ENCODE data around the gene CDH4.
"Not testable (repeated sequence)": the region's sequence is repeated elsewhere in the genome, so short reads cannot be mapped to it uniquely, and the experiment has no call there.

CDH4 gene

DNA sequence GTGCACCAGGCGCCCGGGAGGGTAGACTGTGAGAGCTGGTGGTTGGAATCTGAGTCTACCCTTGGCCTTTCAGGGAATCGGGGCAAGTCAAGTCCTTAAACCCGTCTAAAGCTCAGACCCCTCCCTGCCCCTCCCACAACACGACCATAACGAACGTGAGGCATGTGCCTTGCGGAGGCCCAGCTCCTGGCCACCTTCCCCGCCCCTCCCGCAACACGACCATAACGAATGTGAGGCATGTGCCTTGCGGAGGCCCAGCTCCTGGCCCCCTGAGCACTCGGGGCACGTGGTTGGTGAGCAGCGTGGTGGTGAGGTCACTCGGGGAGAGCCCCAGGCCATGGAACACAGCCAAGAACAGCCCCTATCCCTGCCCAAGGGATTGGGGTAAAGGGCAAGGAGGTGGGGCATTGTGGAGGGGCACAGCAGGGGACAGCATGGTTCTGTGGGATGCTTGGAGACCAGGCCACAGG is 681.5 kb downstream of the CDH4 start:
- DNase-seq, result no peak

DNA sequence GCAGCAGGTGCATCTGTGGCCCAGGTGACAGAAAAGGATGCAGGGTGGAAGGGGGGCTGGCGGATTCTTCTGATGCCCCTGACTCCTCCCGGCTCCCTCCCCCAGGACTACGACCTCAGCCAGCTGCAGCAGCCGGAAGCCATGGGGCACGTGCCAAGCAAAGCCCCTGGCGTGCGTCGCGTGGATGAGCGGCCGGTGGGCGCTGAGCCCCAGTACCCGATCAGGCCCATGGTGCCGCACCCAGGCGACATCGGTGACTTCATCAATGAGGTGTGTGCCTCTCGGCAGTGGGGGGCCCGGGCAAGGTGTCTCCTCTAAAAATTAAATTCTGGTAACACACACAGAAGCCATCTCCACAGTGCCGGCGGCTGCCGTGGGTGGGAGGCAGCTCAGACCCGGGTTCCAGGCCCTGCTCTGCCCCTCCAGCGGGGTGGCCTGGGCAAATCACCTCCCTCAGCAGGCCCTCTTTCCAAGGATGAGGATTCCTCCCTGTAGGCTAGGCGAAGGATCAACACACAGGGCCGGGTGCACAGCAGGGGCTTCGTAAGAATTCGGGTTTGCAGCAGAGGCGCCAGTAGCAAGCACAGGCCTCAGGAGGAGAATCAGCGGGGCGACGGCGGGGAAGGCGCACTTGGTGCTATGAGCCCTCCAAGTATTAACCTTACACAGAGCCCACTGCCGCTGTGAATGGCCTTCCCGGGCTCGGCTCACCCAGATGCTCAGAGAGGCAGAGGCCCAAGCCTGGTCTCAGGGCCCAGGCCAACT is 682.1 kb downstream of the CDH4 start:
- no peak for DNase-seq

DNA sequence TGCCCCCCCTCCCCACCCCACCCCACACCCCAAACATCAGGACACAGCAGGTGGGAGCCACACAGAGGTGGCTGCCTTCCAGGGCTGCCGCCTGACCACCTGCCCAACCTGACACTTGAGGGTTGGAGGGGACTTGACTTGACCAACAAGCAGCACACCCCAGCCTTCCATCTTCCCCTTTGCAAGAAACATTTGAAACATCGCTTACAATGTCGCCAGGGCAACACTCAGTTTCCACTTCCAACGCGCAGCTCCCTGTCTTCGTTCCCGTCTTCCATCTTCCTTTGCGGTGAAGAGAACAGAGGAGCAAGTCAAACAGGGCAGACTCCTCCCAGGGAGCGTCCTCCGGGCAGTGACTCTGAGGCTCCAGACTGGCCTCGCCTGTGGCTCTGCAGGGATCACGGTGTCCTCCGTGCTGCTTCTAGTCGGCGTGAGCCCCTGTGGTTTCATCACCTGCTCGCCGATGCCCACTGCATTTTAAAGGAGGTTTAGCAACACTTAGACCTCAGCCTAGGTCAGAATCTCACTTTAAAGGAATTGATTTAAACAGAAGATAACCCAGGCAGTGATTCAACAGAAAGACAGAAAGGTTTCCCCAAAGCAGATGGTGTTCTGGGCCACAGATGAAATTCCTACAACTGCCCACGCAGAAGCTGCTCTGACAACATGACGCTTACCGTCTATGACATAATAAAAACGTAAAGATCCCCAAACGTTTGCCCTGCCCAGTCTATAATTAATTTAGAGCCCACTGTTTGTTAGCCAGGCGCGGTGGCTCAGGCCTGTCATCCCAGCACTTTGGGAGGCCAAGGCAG is 682.9 kb downstream of the CDH4 start:
- no peak for DNase-seq

DNA sequence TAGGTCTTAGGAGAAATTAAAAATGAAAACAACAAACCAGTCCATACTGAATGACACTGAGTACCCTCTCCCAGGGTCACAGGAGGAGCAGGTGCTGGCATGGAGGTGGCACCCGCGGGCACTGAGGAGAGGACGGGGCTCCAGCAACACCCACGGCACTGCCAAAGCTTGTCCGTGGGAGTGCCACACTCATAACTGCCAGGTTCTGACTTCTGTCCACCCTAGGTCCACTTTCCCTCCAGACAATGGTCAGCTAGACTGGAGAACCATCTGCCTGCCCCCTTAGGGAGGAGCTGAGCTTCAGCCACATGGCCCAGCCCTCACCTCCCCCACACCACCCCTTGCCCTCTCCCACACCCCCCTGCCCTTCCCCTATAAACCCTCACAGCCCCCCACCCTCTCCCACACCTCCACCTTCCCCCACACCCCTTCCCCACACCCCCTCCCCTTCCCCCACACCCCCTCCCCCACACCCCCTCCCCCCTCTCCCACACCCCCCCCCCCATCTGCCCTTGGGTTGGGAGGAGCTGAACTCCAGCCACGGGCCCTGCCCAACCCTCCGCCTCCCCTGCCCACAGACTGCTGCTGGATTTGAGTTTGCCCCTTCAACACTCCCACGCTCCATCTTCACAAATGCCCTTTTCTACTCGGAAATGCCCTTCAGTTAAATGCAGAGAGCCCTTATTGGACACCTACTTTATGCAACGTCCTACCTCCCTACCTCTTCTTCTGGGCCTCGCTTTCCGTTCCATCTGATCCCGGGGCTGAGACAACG is 684.1 kb downstream of the CDH4 start:
- DNase-seq, result no peak

DNA sequence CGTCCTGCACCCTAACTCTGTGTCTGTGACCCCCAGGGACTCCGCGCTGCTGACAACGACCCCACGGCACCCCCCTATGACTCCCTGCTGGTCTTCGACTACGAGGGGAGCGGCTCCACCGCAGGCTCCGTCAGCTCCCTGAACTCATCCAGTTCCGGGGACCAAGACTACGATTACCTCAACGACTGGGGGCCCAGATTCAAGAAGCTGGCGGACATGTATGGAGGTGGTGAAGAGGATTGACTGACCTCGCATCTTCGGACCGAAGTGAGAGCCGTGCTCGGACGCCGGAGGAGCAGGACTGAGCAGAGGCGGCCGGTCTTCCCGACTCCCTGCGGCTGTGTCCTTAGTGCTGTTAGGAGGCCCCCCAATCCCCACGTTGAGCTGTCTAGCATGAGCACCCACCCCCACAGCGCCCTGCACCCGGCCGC is 684.7 kb downstream of the CDH4 start:
- DNase-seq, result no peak

DNA sequence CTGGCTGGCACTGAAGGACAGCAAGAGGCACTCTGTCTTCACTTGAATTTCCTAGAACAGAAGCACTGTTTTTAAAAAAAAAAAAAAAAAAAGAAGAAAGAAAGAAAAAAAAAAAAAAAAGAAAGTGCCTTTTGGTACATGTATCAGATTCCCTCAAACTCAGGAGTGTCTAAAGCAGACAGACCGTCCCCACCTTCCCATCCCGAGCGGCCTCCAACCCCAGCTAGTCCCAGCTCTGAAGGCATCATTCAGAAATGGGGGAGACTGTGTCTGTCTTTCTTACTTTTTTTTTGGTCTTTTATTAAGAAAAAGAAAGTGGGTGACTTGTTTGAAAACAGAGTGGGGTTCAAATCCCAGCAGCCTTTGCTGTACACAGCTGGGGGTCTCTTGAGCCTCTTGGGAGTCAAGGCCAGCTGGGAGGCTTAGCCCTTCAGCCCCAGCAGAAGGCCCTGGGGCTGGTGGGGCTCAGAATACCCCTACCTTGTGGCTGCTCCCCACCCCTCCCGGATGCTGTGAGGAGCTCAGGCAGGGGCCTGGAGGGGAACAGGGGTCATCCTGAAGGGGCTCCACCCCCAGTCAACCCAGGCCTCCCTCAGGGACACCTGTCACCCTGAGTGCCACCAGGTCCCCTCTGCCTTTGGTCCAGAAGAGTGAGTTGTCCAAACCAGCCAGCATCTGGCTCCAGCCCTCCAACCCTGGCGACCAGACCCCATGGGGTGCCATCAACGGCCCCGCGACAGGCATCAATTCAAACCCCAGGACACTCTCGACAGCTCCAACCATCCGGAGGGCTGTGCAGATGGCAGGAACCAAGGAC is 685.3 kb downstream of the CDH4 start:
- no peak for DNase-seq

DNA sequence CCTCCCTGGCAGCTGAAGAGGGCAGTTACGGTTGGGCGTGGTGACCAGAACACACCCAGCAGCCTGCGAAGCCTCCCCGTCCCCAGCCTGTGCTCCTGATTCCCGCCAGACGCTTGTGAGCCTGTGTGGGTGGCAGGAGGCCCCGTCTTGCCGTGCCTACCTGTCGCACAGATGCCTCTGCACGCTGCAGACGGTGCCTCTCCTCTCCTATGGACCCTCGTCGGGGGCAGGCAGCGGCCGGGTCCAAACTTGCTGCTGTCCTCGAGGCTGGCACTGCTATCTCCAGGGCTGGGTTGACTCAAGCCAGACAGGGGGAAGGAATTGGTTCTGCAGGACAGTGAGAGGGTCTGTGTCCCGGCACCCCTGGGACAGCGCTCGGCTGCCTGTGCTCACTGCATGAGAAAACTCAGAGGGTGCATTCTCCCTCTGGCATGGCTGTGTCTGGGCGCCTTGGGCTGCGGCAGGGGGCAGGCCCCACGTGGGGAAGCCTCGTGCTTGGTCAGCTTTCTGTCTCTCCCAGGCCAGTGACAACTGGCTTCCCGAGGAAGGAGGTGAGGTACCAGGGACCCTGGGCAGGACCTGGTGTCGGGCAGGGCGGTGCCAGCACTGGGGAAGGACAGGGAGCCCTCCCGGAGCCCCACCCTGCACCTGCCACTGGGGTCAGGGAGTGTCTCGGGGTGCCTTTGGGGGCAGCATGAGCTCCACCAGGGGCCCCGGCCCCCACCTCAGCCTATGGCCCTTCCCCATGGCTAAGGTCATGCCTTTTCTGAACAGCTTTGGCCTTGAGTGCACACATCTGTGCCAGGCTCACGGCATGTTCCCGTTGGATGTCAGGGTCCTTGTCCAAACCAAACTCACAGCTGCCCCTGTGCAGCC is 686.1 kb downstream of the CDH4 start:
- no peak for DNase-seq

DNA sequence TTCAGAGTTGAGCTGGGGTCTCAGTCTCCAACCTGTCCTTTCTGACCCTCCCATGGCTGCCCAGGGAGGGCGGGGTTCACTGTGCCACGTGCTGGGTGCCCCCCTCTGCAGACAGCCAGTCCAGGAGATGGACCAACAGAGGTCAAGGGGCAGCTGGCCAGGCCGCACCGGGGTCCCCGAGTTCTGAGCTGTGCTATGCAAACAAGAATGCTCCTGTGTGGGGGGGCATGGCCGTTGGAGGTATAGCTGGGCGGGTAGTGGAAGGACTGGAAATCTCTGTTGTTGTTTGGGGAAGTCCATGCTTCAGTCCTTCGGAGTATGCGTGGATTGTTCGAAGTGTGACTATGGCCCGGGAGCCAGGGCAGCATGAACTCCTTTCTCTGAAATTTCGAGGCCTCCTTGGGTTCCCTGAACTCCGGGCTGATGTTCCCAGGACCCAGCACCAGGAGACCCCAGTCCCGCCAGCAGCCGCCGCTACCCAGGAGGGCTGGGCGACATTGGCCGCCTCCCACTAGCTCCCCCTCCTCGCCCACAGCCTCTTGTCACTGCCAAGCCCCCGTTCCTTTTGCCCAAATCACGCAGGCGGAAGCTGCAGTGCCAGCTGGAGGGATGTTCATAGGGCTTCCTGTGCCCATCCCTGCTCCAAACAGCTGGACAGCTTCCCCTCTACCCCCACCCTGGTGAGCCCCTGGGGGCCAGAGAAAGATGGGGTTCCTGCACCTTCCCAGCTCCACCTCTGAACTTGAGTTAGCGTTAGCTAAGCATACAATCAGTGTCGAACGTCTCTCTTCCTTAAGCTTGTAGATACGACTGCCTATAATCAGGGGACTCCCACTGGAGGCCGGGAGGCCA is 687.0 kb downstream of the CDH4 start:
- DNase-seq, result no peak

DNA sequence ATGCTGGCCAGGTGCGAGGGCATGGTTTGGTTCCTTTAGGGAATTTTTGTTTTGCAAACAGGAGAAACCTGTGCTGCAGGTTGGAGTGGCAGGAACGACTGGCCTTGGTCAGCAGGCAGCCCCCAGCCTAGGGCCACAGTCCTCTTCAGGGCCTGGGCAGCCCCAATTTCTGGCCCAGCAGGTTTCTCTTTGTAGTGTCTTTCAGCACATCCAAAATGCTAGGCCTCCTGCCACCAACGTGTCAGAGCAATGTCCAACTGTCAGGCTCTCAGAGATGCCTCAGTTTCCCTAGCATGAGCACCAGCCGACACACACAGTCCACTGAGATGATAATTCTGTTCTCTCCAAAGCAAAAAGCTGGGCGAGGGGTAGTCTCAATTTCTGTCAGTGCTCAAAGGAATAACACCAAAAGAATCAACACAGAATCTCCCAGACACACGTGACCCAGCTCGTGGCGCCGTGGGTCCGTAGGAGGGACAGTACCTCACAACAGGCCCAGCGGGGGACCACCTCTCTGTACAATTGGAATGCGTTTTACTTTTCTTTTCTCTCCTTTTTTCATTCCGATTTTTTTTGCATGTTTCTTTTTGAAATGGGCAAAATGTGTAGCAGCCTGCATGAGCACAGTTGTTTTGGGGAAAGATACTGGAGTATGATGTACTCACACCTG is 687.8 kb downstream of the CDH4 start:
- DNase-seq, result no peak

DNA sequence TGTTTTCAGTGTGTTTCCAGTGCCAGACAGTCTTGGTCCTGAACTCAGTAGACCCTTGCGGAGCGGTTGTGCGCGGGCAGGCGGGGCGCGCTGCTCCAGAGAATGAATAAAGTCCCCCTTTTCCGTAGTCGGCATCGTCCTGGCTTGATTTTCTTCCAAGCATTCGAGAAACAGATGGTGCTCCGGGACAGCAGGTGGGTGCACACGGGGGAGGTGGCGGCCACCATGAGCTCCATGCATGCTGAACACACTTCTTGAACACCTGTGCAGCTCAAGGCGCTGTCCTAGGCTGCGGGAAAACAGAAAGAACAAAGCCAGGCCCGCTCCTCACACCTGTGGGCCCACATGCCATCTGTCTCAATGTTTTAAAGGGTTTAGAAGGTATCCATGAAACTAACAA is 688.4 kb downstream of the CDH4 start:
- no peak for DNase-seq

DNA sequence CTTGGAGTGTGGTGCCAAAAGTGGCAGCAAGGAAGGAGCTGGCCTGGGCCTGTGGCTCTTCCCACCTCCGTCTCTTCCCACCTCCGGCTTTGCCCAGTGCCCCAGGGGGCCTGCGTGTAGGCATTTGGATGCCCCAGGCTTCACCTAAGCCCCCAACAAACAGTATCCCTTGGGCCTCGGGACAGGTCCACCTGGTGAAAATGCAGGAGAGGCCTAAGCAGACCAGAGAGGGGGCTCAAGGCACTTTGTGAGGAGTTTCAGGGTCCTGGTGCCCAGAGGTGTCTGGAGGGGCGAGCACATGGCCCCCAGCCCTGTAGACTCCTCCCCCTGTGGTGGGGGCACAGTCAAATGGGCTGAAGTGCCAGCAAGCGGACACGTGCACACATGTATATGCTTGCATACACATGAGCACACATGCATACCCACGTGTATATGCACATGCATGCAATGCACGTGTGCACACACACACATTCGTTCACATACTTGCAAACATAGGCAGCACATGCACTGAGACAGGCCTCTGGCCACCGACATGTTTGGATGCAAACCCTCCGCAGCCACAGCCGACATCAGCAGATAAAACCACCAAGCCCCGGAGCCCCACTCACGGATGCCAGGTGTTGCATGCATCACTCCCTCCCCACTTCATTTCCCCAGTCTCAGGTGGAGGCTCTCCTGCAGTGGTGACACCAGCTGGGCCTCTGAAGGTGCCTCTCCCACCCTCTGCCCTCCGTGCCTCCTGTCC is 689.1 kb downstream of the CDH4 start:
- no peak for DNase-seq

DNA sequence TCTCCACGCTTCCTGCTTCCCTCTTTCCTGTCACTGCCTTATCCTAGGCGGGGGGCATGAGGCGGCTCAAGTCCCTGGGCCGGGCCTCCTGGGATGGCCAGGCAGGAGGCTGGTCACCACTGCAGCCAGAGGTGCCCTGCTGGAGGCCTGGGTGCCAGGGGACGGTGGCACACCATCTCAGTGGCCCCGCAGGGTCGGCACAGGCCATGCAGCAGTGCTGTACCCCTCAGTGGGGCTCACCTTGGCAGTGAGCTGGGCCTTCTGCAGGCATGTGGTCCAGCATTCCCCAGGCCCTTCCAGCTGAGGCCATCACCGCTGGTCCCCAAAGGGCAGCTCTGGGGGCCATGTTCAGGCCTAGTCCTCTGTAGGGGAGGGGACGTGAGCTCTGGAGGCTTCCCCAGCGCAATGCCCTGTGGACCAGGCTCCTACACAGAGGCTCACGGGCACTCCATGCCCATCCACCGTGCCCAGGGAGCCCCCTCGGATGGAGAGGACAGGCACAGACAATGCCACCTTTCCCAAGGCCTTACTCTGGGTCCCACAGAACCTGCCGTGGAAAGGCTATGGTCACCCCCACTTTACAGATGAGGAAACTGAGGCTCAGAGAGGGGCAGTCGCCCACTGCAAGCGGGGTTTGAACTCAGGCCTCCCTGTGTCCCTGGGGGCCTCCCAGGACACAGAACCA is 689.8 kb downstream of the CDH4 start:
- DNase-seq, result no peak

DNA sequence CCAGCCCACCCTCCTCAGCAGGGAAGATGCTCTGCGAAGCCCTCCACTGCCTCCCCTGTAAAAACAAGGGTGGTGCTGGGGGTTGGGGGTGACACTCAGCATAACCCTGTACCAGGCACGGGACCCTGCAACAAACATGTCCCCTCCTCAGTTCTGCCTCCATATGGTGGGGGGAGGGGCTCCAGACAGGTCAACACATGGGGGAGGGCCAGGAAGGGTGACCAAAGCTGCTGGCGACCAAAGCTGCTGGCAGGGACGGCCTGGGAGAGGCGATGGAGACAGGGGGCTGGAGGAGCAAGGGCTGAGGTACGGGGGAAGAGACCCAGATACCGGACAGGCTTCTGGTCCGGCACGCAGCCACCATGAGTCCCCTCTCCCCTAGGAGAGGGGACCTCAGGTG is 690.5 kb downstream of the CDH4 start:
- no peak for DNase-seq

DNA sequence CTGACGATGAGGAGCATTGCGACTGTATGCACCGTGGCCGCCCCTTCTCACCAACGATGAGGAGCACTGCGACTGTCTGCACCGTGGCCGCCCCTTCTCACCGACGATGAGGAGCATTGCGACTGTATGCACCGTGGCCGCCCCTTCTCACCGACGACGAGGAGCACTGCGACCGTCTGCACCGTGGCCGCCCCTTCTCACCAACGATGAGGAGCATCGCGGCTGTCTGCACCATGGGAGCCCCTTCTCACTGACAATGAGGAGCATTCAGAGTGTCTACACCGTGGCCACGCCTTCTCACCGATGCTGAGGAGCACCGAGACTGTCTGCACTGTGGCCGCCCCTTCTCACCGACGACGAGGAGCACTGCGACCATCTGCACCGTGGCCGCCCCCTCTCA is 692.9 kb downstream of the CDH4 start:
- DNase-seq, result not testable (repeated sequence)

DNA sequence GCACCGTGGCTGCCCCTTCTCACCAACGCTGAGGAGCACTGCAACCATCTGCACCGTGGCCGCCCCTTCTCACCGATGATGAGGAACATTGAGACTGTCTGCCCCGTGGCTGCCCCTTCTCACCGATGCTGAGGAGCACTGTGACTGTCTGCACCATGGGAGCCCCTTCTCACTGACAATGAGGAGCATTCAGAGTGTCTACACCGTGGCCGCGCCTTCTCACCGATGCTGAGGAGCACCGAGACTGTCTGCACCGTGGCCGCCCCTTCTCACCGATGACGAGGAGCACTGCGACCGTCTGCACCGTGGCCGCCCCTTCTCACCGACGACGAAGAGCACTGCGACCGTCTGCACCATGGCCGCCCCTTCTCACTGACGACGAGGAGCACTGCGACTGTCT is 693.4 kb downstream of the CDH4 start:
- not testable (repeated sequence) for DNase-seq

DNA sequence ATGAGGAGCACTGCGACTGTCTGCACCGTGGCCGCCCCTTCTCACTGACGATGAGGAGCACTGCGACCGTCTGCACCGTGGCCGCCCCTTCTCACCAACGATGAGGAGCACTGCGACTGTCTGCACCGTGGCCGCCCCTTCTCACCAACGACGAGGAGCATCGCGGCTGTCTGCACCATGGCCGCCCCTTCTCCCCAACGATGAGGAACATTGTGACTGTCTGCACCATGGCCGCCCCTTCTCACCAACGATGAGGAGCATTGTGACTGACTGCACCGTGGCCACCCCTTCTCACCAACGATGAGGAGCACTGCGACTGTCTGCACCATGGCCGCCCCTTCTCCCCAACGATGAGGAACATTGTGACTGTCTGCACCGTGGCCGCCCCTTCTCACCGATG is 696.0 kb downstream of the CDH4 start:
- DNase-seq, result not testable (repeated sequence)

DNA sequence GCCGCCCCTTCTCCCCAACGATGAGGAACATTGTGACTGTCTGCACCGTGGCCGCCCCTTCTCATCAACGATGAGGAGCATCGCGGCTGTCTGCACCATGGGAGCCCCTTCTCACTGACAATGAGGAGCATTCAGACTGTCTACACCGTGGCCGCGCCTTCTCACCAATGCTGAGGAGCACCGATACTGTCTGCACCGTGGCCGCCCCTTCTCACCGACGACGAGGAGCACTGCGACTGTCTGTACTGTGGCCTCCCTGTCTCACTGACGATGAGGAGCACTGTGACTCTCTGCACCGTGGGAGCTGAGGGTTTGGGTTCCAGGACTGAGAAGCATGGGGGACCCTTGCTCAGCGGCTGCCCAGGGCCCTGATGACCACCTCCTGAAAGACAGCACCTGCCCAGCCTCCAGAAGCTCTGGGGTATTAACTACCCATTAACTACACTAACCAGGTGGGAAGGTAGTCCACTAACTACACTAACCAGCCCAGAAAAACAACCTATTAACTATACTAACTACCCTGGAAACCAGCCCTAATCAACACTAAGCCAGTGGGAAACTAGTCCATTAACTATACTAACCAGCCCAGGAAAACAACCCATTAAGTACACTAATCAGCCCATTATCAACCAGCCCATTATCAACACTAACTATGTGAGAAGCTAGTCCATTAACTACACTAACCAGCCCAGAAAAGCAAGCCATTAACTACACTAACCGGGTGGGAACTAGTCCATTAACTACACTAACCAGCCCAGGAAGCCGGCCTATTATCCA is 696.7 kb downstream of the CDH4 start:
- DNase-seq, result no peak

DNA sequence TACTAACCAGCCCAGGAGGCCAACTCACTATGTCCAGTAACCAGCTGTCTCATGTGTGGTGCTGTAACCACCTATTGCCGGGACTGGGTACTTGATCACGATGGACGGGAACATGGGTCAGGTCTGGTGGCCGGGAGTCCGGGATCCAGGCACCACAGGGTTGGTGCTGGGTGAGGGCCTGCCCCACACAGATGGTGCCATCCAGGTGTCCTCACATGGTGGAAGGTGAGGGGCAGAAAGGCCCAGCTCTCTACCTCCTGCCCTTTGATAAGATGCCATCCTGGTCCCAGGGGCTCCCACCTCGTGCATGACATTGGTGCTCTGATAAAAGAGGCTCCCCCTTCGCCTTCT is 697.3 kb downstream of the CDH4 start:
- DNase-seq, result no peak

Data from NCI-H748 treated with DMSO at 0.1 percent for 48 hours (cell line).